PC-9 (cell line): ENCODE measurements around the gene BBS9. TPM values are rescaled to one million over a fixed set of nuclear protein-coding genes. Genes with fewer than 3 reads are reported as not detected.

Experiments used
- BruUV-seq: library from RNA; stranded (reverse); fragments of 400-500 nt; replicated peaks from 2 replicates; lab custom pipeline; 2021; lab: Mats Ljungman, UMichigan
- CTCF ChIA-PET: fragments of 300-600 bp; sonication (Branson Sonifier 250); formaldehyde crosslinking; loops from one replicate; lab custom pipeline; 2022; ENCODE audit warnings: antibody characterized with exemption; lab: Charles Lee
- POLR2A ChIA-PET: fragments of 300-600 bp; sonication (Branson Sonifier 250); formaldehyde crosslinking; loops from one replicate; lab custom pipeline; 2022; ENCODE audit warnings: antibody characterized with exemption; ENCODE audit not compliant: unreplicated experiment; lab: Charles Lee
- DNase-seq, 2 experiments: peaks; one replicate each; pipeline versions ENCODE4 v3.0.0 to v3.0.0-alpha.2; 2015 to 2022; ENCODE audit warnings: mixed read lengths in 1 of 2
- H2AFZ ChIP-seq: fragments of 200-600 bp; sonication (generic); 2 replicates; pipeline ENCODE4 v1.8.1; 2017; ENCODE audit warnings: antibody characterized with exemption
- H3F3A ChIP-seq: fragments of 200-600 bp; sonication (generic); 2 replicates; pipeline ENCODE4 v1.8.1; 2017; ENCODE audit warnings: antibody characterized with exemption, mild to moderate bottlenecking, low read depth; ENCODE audit not compliant: insufficient read depth
- H3K27ac ChIP-seq: fragments of 200-600 bp; sonication (generic); 2 replicates; pipeline ENCODE4 v1.6.1; 2016; ENCODE audit warnings: mixed run types
- H3K27me3 ChIP-seq: fragments of 200-600 bp; sonication (generic); 2 replicates; pipeline ENCODE4 v1.6.1; 2016; ENCODE audit warnings: low read depth, mixed run types; ENCODE audit not compliant: insufficient read depth
- H3K36me3 ChIP-seq: fragments of 200-600 bp; sonication (generic); 2 replicates; pipeline ENCODE4 v1.6.1; 2016; ENCODE audit warnings: low read depth, mixed run types
- H3K4me1 ChIP-seq: fragments of 200-600 bp; sonication (generic); replicated peaks from 2 replicates; pipeline ENCODE4 v1.6.1; 2016; ENCODE audit warnings: mixed run types; ENCODE audit not compliant: insufficient read depth
- H3K4me2 ChIP-seq: fragments of 200-600 bp; sonication (generic); 2 replicates; pipeline ENCODE4 v1.6.1; 2017; ENCODE audit warnings: mixed run types
- H3K4me3 ChIP-seq: fragments of 200-600 bp; sonication (generic); 2 replicates; pipeline ENCODE4 v1.6.1; 2016; ENCODE audit warnings: mixed run types
- H3K79me2 ChIP-seq: fragments of 200-600 bp; sonication (generic); 2 replicates; pipeline ENCODE4 v1.6.1; 2017; ENCODE audit warnings: low read depth, mixed run types
- H3K9me2 ChIP-seq: fragments of 200-600 bp; sonication (generic); 2 replicates; pipeline ENCODE4 v1.8.1; 2017; ENCODE audit warnings: mild to moderate bottlenecking; ENCODE audit not compliant: insufficient read depth
- H3K9me3 ChIP-seq: fragments of 200-600 bp; sonication (generic); 2 replicates; pipeline ENCODE4 v1.8.1; 2016; ENCODE audit warnings: low read depth; ENCODE audit not compliant: insufficient read depth
- H4K20me1 ChIP-seq: fragments of 200-600 bp; sonication (generic); 2 replicates; pipeline ENCODE4 v1.8.1; 2017; ENCODE audit not compliant: insufficient read depth
- CTCF ChIP-seq: fragments of 200-600 bp; sonication (generic); conservative IDR thresholded peaks from 2 replicates; pipeline ENCODE4 v1.6.1; 2017; ENCODE audit warnings: mixed run types, antibody characterized with exemption, mild to moderate bottlenecking, moderate library complexity
- EZH2 ChIP-seq: fragments of 200-600 bp; sonication (generic); IDR thresholded peaks from 2 replicates; pipeline ENCODE4 v1.8.0; 2017; ENCODE audit warnings: antibody characterized with exemption, low read depth
- intact Hi-C: fragments of 100-400 bp; cut with micrococcal nuclease; formaldehyde crosslinking; loops from one replicate; pipeline ENCODE4 v1.10.0; 2022; ENCODE audit not compliant: unreplicated experiment
- total RNA-seq: library from RNA; stranded (reverse); gene quantifications from 2 replicates; pipeline ENCODE4 v1.2.3, GENCODE V29; 2021

Gene BBS9
- total RNA-seq, 1 experiment from 2014 or later: 12.4 TPM

GRCh38 chr7:33616752-33617151 is 487.4 kb downstream of the BBS9 start:
- H3K27me3 ChIP-seq: no peaks in the 10 kb centered on the region
- H3K9me2 ChIP-seq: no peaks in the 10 kb centered on the region
- H3K4me3 ChIP-seq: no peak overlapping the region
- ChIA-PET CTCF (no interaction called here), POLR2A (no interaction called here)
- no TSS peak for BruUV-seq
- H3K27ac ChIP-seq: no peak overlapping the region
- no peak for DNase-seq
- H3K79me2 ChIP-seq: no peaks in the 10 kb centered on the region
- no peaks in the 10 kb centered on the region for H3K4me1 ChIP-seq
- H3F3A ChIP-seq: no peaks in the 10 kb centered on the region
- no peaks in the 10 kb centered on the region for H3K36me3 ChIP-seq
- H3K9me3 ChIP-seq: no peaks in the 10 kb centered on the region
- H4K20me1 ChIP-seq: no peaks in the 10 kb centered on the region
- H3K4me2 ChIP-seq: no peak overlapping the region
- no peak overlapping the region for H2AFZ ChIP-seq
- intact Hi-C loops: no loop called here
- TF ChIP-seq EZH2 (no peak), CTCF (no peak)

- BruUV-seq: no TSS peak
- intact Hi-C loops: no loop called here
- no peaks in the 10 kb centered on the region for H3K79me2 ChIP-seq
- no peaks in the 10 kb centered on the region for H3K4me1 ChIP-seq
- no peak overlapping the region for H3K4me3 ChIP-seq
- DNase-seq: no peak
- no peaks in the 10 kb centered on the region for H4K20me1 ChIP-seq
- H2AFZ ChIP-seq: no peak overlapping the region
- CTCF ChIA-PET: no interaction called here
- H3K4me2 ChIP-seq: no peak overlapping the region
- POLR2A ChIA-PET: no interaction called here
- TF ChIP-seq CTCF (no peak), EZH2 (no peak)
- H3K27me3 ChIP-seq: no peaks in the 10 kb centered on the region
- no peaks in the 10 kb centered on the region for H3F3A ChIP-seq
- no peak overlapping the region for H3K27ac ChIP-seq
- H3K9me2 ChIP-seq: no peaks in the 10 kb centered on the region
- no peaks in the 10 kb centered on the region for H3K9me3 ChIP-seq
- H3K36me3 ChIP-seq: no peaks in the 10 kb centered on the region
Observed at GRCh38 chr7:33619264-33619663, 489.9 kb downstream of the BBS9 start.

GRCh38 chr7:33623267-33623666 is 493.9 kb downstream of the BBS9 start:
- TF ChIP-seq EZH2 (no peak), CTCF (no peak)
- ChIA-PET POLR2A (no interaction called here), CTCF (no interaction called here)
- H3K4me2 ChIP-seq: no peak overlapping the region
- no peaks in the 10 kb centered on the region for H4K20me1 ChIP-seq
- H3K9me3 ChIP-seq: no peaks in the 10 kb centered on the region
- DNase-seq: no peak
- no peaks in the 10 kb centered on the region for H3K36me3 ChIP-seq
- H3K9me2 ChIP-seq: no peaks in the 10 kb centered on the region; the same call in 1 of the 2 replicates
- no TSS peak for BruUV-seq
- H3K27me3 ChIP-seq: no peaks in the 10 kb centered on the region
- no peak overlapping the region for H3K27ac ChIP-seq
- no peak overlapping the region for H2AFZ ChIP-seq
- no peaks in the 10 kb centered on the region for H3F3A ChIP-seq
- no peaks in the 10 kb centered on the region for H3K79me2 ChIP-seq
- H3K4me3 ChIP-seq: no peak overlapping the region
- H3K4me1 ChIP-seq: no peaks in the 10 kb centered on the region
- intact Hi-C loops: no loop called here
